ENCODE data around the gene ADCK1. TPM values are rescaled to one million over a fixed set of nuclear protein-coding genes. Genes with fewer than 3 reads are reported as not detected.

The ADCK1 gene
- polyA plus RNA-seq, 1 donor from 2014 or later: 13.6 TPM

- Histone ChIP-seq H3K4me3 (ENCODE audit: low read length) (no peak overlapping the region), H3K27ac (ENCODE audit: low read length) (no peak overlapping the region), H4K20me1 (ENCODE audit: insufficient read depth) (no peaks in the 10 kb centered on the region), H3K9ac (ENCODE audit: low read length) (no peak overlapping the region), H3K79me2 (replicated peaks; ENCODE audit: insufficient read depth, low read length) (no peaks in the 10 kb centered on the region), H3K4me2 (ENCODE audit: low read length) (no peak overlapping the region), H3K27me3 (ENCODE audit: insufficient read depth, low read depth, low read length) (no peaks in the 10 kb centered on the region), H2AFZ (ENCODE audit: low read depth, low read length) (no peak overlapping the region), H3F3A (ENCODE audit: insufficient read depth, low read length, poor library complexity, severe bottlenecking) (no peaks in the 10 kb centered on the region), H3K36me3 (ENCODE audit: insufficient read depth, low read length) (no peaks in the 10 kb centered on the region), H3K9me2 (ENCODE audit: insufficient read depth, low read length) (no peaks in the 10 kb centered on the region), H3K9me3 (ENCODE audit: low read length) (no peaks in the 10 kb centered on the region)
- TF ChIP-seq SMC3 (conservative IDR thresholded peaks at IDR 0.05; ENCODE audit: poor library complexity) (no peak), TAF1 (IDR thresholded peaks at IDR 0.05; ENCODE audit: low read depth) (no peak), MXI1 (conservative IDR thresholded peaks at IDR 0.05; ENCODE audit: poor library complexity, severe bottlenecking) (no peak), EP300 (conservative IDR thresholded peaks at IDR 0.05; ENCODE audit: poor library complexity, severe bottlenecking) (no peak), POLR2AphosphoS5 (IDR thresholded peaks at IDR 0.05) (no peak), REST (IDR thresholded peaks at IDR 0.05; ENCODE audit: borderline replicate concordance) (no peak), CTCF (IDR thresholded peaks at IDR 0.05; ENCODE audit: poor library complexity, severe bottlenecking) (no peak), RAD21 (conservative IDR thresholded peaks at IDR 0.05) (no peak), EZH2 (IDR thresholded peaks at IDR 0.05; ENCODE audit: borderline replicate concordance, insufficient read depth, low read length, poor library complexity, severe bottlenecking) (no peak)
These were observed 78.9 kb downstream of the ADCK1 start for GRCh38 chr14:77878783-77879182.

GRCh38 chr14:77880056-77880455 lies 80.1 kb downstream of the ADCK1 start:
- H3K9ac ChIP-seq (ENCODE audit: low read length): no peak overlapping the region
- H3K4me3 ChIP-seq (ENCODE audit: low read length): no peak overlapping the region
- no peaks in the 10 kb centered on the region for H3F3A ChIP-seq (ENCODE audit: insufficient read depth, low read length, poor library complexity, severe bottlenecking)

More at GRCh38 chr14:77880056-77880455, 80.1 kb downstream of the ADCK1 start:
- Histone ChIP-seq H4K20me1 (ENCODE audit: insufficient read depth) (no peaks in the 10 kb centered on the region), H2AFZ (ENCODE audit: low read depth, low read length) (no peak overlapping the region), H3K27ac (ENCODE audit: low read length) (no peak overlapping the region), H3K27me3 (ENCODE audit: insufficient read depth, low read depth, low read length) (no peaks in the 10 kb centered on the region), H3K79me2 (replicated peaks; ENCODE audit: insufficient read depth, low read length) (no peaks in the 10 kb centered on the region), H3K4me2 (ENCODE audit: low read length) (no peak overlapping the region), H3K36me3 (ENCODE audit: insufficient read depth, low read length) (no peaks in the 10 kb centered on the region), H3K9me3 (ENCODE audit: low read length) (no peaks in the 10 kb centered on the region), H3K9me2 (ENCODE audit: insufficient read depth, low read length) (no peaks in the 10 kb centered on the region)
- no peak for TF ChIP-seq SMC3 (conservative IDR thresholded peaks at IDR 0.05; ENCODE audit: poor library complexity)
- no peak for TF ChIP-seq CTCF (IDR thresholded peaks at IDR 0.05; ENCODE audit: poor library complexity, severe bottlenecking)
- TF ChIP-seq EZH2 (IDR thresholded peaks at IDR 0.05; ENCODE audit: borderline replicate concordance, insufficient read depth, low read length, poor library complexity, severe bottlenecking): no peak
- no peak for TF ChIP-seq POLR2AphosphoS5 (IDR thresholded peaks at IDR 0.05)
- no peak for TF ChIP-seq TAF1 (IDR thresholded peaks at IDR 0.05; ENCODE audit: low read depth)
- TF ChIP-seq EP300 (conservative IDR thresholded peaks at IDR 0.05; ENCODE audit: poor library complexity, severe bottlenecking): no peak
- TF ChIP-seq RAD21 (conservative IDR thresholded peaks at IDR 0.05): no peak
- no peak for TF ChIP-seq MXI1 (conservative IDR thresholded peaks at IDR 0.05; ENCODE audit: poor library complexity, severe bottlenecking)

All from neural cell (in vitro differentiated cells).